GM19099 (cell line): ENCODE measurements around the gene HSD11B2.

Experiments used
- POLR2A ChIP-seq: IDR thresholded peaks from 3 replicates; pipeline ENCODE4 v1.6.1; 2011; ENCODE audit warnings: low read depth; ENCODE audit not compliant: insufficient read length; ENCODE audit errors: extremely low read depth

HSD11B2 gene

GRCh38 chr16:67430977-67431774 lies at the start of gene HSD11B2:
HSD11B2 (plus strand) TSS chr16:67431121; CDS start chr16:67431249, 128 bp downstream.
- no peak for TF ChIP-seq POLR2A

- TF ChIP-seq POLR2A: no peak
These were observed 47.6 kb upstream of the HSD11B2 start for GRCh38 chr16:67383284-67383683.

GRCh38 chr16:67384778-67385510 lies 46.0 kb upstream of the HSD11B2 start:
- no peak for TF ChIP-seq POLR2A

- TF ChIP-seq POLR2A: no peak
These were observed 44.0 kb upstream of the HSD11B2 start for GRCh38 chr16:67386861-67387455.

GRCh38 chr16:67387479-67388079 lies 43.3 kb upstream of the HSD11B2 start:
- no peak for TF ChIP-seq POLR2A

- no peak for TF ChIP-seq POLR2A
These were observed 42.7 kb upstream of the HSD11B2 start for GRCh38 chr16:67388191-67388590.

- TF ChIP-seq POLR2A: no peak
These were observed 42.3 kb upstream of the HSD11B2 start for GRCh38 chr16:67388591-67388990.

- no peak for TF ChIP-seq POLR2A
These were observed 40.8 kb upstream of the HSD11B2 start for GRCh38 chr16:67389911-67390815.

- no peak for TF ChIP-seq POLR2A
These were observed 40.0 kb upstream of the HSD11B2 start for GRCh38 chr16:67390816-67391423.

- no peak for TF ChIP-seq POLR2A
These were observed 39.3 kb upstream of the HSD11B2 start for GRCh38 chr16:67391424-67392300.

GRCh38 chr16:67392301-67393059 lies 38.4 kb upstream of the HSD11B2 start:
- no peak for TF ChIP-seq POLR2A

- TF ChIP-seq POLR2A: no peak
These were observed 37.7 kb upstream of the HSD11B2 start, which contains the start of gene TPPP3 for GRCh38 chr16:67393111-67393787. TPPP3 (minus strand) TSS chr16:67393498; CDS start chr16:67391111, 2,387 bp downstream.
